GM23338 (cell line): ENCODE measurements around the gene PTPRN2.

Experiments used
- CREB1 ChIP-seq: fragments of 250-450 bp; sonication (Bioruptor Pico); IDR thresholded peaks from 2 replicates; pipeline ENCODE4 v1.5.0; 2020; ENCODE audit warnings: low read depth, mild to moderate bottlenecking, moderate library complexity
- EZH2phosphoT487 ChIP-seq: fragments of 200-600 bp; sonication (generic); IDR thresholded peaks from one replicate; pipeline ENCODE4 v1.8.1; 2018; ENCODE audit warnings: antibody characterized with exemption; ENCODE audit not compliant: unreplicated experiment
- POLR2AphosphoS5 ChIP-seq: IDR thresholded peaks from 2 replicates; pipeline ENCODE4 v1.6.1; 2016; ENCODE audit warnings: antibody characterized with exemption, low read depth
- TF ChIP-seq, protein P1 (sequence below), 2 experiments: fragments of 200-600 bp in 1 of 2; sonication (generic) in 1 of 2; conservative IDR thresholded peaks; 2 replicates each; pipeline versions ENCODE4 v1.5.1 to v1.6.1; 2016 to 2017; ENCODE audit warnings: antibody characterized with exemption in 2 of 2, low read depth in 2 of 2, mild to moderate bottlenecking in 2 of 2, moderate library complexity in 1 of 2
- TF ChIP-seq, protein P2 (sequence below): IDR thresholded peaks from 2 replicates; pipeline ENCODE4 v1.6.1; 2016; ENCODE audit warnings: antibody characterized with exemption
- TF ChIP-seq, protein P3 (sequence below): fragments of 250-450 bp; sonication (Bioruptor Pico); IDR thresholded peaks from 2 replicates; pipeline ENCODE4 v1.5.0; 2020; ENCODE audit warnings: mild to moderate bottlenecking, moderate library complexity

DNA sequence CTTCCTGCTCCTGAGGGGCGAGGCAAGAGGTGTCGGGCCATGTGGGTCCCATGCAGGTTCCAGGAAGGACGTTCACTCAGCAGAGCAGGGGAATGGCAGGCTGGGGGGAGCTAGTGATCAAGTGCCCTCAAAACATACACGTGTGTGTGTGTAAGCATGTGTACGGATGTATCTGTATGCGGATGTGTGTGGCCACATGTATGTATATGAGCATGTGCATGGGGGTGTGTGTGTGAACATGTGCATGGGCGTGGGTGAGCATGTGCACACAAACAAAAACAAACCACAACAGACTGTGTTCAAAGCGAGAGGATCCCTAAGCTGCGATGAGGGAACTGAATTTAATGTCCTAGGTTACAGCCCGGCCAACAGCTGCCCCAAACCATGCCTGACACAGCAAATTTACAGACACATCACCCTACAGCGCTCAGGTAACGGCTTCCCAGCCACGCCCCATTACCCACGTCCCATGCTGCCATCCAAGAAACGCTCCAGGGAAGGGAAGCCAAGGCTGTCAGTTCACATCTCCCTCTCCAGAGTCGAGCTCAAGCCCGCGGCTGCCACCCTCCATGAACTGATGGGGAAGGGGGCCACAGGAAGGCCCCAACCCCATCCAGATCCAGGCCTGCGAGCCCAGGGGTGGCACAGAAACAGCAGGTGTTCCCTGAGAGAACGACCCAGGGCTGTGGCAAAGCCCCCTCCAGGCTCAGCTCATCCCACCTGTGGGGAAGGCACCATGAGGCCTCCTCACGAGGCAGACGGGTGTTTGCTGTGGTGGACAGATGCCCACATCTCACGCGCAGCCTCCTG, 56.6 kb downstream of the PTPRN2 start:
- TF ChIP-seq, protein P1, sequence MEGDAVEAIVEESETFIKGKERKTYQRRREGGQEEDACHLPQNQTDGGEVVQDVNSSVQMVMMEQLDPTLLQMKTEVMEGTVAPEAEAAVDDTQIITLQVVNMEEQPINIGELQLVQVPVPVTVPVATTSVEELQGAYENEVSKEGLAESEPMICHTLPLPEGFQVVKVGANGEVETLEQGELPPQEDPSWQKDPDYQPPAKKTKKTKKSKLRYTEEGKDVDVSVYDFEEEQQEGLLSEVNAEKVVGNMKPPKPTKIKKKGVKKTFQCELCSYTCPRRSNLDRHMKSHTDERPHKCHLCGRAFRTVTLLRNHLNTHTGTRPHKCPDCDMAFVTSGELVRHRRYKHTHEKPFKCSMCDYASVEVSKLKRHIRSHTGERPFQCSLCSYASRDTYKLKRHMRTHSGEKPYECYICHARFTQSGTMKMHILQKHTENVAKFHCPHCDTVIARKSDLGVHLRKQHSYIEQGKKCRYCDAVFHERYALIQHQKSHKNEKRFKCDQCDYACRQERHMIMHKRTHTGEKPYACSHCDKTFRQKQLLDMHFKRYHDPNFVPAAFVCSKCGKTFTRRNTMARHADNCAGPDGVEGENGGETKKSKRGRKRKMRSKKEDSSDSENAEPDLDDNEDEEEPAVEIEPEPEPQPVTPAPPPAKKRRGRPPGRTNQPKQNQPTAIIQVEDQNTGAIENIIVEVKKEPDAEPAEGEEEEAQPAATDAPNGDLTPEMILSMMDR (conservative IDR thresholded peaks at IDR 0.05; ENCODE audit: low read depth in 2 of 2): no peak
- TF ChIP-seq EZH2phosphoT487 (no peak), POLR2AphosphoS5 (no peak), CREB1 (no peak)
- TF ChIP-seq, protein P2, sequence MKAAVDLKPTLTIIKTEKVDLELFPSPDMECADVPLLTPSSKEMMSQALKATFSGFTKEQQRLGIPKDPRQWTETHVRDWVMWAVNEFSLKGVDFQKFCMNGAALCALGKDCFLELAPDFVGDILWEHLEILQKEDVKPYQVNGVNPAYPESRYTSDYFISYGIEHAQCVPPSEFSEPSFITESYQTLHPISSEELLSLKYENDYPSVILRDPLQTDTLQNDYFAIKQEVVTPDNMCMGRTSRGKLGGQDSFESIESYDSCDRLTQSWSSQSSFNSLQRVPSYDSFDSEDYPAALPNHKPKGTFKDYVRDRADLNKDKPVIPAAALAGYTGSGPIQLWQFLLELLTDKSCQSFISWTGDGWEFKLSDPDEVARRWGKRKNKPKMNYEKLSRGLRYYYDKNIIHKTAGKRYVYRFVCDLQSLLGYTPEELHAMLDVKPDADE: no peak
- TF ChIP-seq, protein P3, sequence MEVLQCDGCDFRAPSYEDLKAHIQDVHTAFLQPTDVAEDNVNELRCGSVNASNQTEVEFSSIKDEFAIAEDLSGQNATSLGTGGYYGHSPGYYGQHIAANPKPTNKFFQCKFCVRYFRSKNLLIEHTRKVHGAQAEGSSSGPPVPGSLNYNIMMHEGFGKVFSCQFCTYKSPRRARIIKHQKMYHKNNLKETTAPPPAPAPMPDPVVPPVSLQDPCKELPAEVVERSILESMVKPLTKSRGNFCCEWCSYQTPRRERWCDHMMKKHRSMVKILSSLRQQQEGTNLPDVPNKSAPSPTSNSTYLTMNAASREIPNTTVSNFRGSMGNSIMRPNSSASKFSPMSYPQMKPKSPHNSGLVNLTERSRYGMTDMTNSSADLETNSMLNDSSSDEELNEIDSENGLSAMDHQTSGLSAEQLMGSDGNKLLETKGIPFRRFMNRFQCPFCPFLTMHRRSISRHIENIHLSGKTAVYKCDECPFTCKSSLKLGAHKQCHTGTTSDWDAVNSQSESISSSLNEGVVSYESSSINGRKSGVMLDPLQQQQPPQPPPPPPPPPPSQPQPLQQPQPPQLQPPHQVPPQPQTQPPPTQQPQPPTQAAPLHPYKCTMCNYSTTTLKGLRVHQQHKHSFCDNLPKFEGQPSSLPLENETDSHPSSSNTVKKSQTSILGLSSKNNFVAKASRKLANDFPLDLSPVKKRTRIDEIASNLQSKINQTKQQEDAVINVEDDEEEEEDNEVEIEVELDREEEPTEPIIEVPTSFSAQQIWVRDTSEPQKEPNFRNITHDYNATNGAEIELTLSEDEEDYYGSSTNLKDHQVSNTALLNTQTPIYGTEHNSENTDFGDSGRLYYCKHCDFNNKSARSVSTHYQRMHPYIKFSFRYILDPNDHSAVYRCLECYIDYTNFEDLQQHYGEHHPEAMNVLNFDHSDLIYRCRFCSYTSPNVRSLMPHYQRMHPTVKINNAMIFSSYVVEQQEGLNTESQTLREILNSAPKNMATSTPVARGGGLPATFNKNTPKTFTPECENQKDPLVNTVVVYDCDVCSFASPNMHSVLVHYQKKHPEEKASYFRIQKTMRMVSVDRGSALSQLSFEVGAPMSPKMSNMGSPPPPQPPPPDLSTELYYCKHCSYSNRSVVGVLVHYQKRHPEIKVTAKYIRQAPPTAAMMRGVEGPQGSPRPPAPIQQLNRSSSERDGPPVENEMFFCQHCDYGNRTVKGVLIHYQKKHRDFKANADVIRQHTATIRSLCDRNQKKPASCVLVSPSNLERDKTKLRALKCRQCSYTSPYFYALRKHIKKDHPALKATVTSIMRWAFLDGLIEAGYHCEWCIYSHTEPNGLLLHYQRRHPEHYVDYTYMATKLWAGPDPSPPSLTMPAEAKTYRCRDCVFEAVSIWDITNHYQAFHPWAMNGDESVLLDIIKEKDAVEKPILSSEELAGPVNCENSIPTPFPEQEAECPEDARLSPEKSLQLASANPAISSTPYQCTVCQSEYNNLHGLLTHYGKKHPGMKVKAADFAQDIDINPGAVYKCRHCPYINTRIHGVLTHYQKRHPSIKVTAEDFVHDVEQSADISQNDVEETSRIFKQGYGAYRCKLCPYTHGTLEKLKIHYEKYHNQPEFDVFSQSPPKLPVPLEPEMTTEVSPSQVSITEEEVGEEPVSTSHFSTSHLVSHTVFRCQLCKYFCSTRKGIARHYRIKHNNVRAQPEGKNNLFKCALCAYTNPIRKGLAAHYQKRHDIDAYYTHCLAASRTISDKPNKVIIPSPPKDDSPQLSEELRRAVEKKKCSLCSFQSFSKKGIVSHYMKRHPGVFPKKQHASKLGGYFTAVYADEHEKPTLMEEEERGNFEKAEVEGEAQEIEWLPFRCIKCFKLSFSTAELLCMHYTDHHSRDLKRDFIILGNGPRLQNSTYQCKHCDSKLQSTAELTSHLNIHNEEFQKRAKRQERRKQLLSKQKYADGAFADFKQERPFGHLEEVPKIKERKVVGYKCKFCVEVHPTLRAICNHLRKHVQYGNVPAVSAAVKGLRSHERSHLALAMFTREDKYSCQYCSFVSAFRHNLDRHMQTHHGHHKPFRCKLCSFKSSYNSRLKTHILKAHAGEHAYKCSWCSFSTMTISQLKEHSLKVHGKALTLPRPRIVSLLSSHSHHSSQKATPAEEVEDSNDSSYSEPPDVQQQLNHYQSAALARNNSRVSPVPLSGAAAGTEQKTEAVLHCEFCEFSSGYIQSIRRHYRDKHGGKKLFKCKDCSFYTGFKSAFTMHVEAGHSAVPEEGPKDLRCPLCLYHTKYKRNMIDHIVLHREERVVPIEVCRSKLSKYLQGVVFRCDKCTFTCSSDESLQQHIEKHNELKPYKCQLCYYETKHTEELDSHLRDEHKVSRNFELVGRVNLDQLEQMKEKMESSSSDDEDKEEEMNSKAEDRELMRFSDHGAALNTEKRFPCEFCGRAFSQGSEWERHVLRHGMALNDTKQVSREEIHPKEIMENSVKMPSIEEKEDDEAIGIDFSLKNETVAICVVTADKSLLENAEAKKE (CRISPR knock-in tag): no peak
